ENCODE measurements around the gene CENPC. TPM values are rescaled to one million over a fixed set of nuclear protein-coding genes. Genes with fewer than 3 reads are reported as not detected.
"Not testable (repeated sequence)": the region's sequence is repeated elsewhere in the genome, so short reads cannot be mapped to it uniquely, and the experiment has no call there.

The CENPC gene
- total and polyA plus RNA-seq, 3 donors from 2014 or later: 8.5 to 53.4 (median 40.8) TPM

- intact Hi-C loops (cut with DNase I; ENCODE audit: low total_unique reads): no loop called here
- TF ChIP-seq POLR2A (IDR thresholded peaks at IDR 0.05) (no peak), CTCF (IDR thresholded peaks at IDR 0.05) (no peak)
- Histone ChIP-seq H3K27me3 (no peaks in the 10 kb centered on the region), H3K9me3 (no peaks in the 10 kb centered on the region), H3K4me1 (no peaks in the 10 kb centered on the region), H3K4me3 (no peak overlapping the region), H3K36me3 (ENCODE audit: low read depth, missing control alignments) (no peaks in the 10 kb centered on the region), H3K27ac (no peak overlapping the region)
- DNase-seq: no peak
Measured at GRCh38 chr4:67448621-67449020, 96.7 kb downstream of the CENPC start.

GRCh38 chr4:67447873-67448272 lies 97.4 kb downstream of the CENPC start:
- TF ChIP-seq CTCF (IDR thresholded peaks at IDR 0.05) (no peak), POLR2A (IDR thresholded peaks at IDR 0.05) (no peak)
- Histone ChIP-seq H3K9me3 (no peaks in the 10 kb centered on the region), H3K27ac (no peak overlapping the region), H3K4me1 (no peaks in the 10 kb centered on the region), H3K36me3 (ENCODE audit: low read depth, missing control alignments) (no peaks in the 10 kb centered on the region), H3K4me3 (no peak overlapping the region), H3K27me3 (no peaks in the 10 kb centered on the region)
- intact Hi-C loops (cut with DNase I; ENCODE audit: low total_unique reads): no loop called here
- no peak for DNase-seq
- 94 to 96% methylated on average over 1 of the region's 1 CpG for WGBS, 2 donors

- intact Hi-C loops (cut with DNase I; ENCODE audit: low total_unique reads): no loop called here
- no peaks in the 10 kb centered on the region for H3K4me1 ChIP-seq
- H3K36me3 ChIP-seq (ENCODE audit: low read depth, missing control alignments): no peaks in the 10 kb centered on the region
- 87 to 88% methylated on average over 1 of the region's 1 CpG for WGBS, 2 donors
- H3K4me3 ChIP-seq: no peak overlapping the region
- no peak for DNase-seq
- no peaks in the 10 kb centered on the region for H3K9me3 ChIP-seq
- no peak overlapping the region for H3K27ac ChIP-seq
- TF ChIP-seq POLR2A (IDR thresholded peaks at IDR 0.05) (no peak), CTCF (IDR thresholded peaks at IDR 0.05) (no peak)
- no peaks in the 10 kb centered on the region for H3K27me3 ChIP-seq
Measured at GRCh38 chr4:67446811-67447210, 98.5 kb downstream of the CENPC start.

- H3K4me3 ChIP-seq; H3K27me3 ChIP-seq; H3K27ac ChIP-seq; H3K36me3 ChIP-seq (ENCODE audit: low read depth, missing control alignments); H3K4me1 ChIP-seq; DNase-seq; intact Hi-C loops (cut with DNase I; ENCODE audit: low total_unique reads); H3K9me3 ChIP-seq: not testable (repeated sequence)
- 47 to 56% methylated on average over 25 of the region's 25 CpGs for WGBS, 2 donors
Measured at GRCh38 chr4:67445881-67446280, 99.4 kb downstream of the CENPC start.

- no peaks in the 10 kb centered on the region for H3K36me3 ChIP-seq (ENCODE audit: low read depth, missing control alignments)
- TF ChIP-seq POLR2A (IDR thresholded peaks at IDR 0.05) (no peak), CTCF (IDR thresholded peaks at IDR 0.05) (no peak)
- DNase-seq: no peak
- H3K4me3 ChIP-seq: no peak overlapping the region
- no peaks in the 10 kb centered on the region for H3K4me1 ChIP-seq
- no peaks in the 10 kb centered on the region for H3K9me3 ChIP-seq
- no peaks in the 10 kb centered on the region for H3K27me3 ChIP-seq
- intact Hi-C loops (cut with DNase I; ENCODE audit: low total_unique reads): no loop called here
- 89% methylated on average over 4 of the region's 4 CpGs for WGBS, 2 donors
- no peak overlapping the region for H3K27ac ChIP-seq
Measured at GRCh38 chr4:67438975-67439374, 106.3 kb downstream of the CENPC start.

Measured in testis (tissue), 3 donors.